Stimulated activated CD4-positive, alpha-beta T cell treated with anti-CD3 and anti-CD28 coated beads, Interleukin-4, amount 100 ng/mL, for 24 hours (primary cell): ENCODE measurements around the gene IFT43.
"Not testable (repeated sequence)": the region's sequence is repeated elsewhere in the genome, so short reads cannot be mapped to it uniquely, and the experiment has no call there.

Experiments used
- DNase-seq: peaks from one replicate; pipeline ENCODE4 v3.0.0-alpha.2; 2020

Gene IFT43

DNA sequence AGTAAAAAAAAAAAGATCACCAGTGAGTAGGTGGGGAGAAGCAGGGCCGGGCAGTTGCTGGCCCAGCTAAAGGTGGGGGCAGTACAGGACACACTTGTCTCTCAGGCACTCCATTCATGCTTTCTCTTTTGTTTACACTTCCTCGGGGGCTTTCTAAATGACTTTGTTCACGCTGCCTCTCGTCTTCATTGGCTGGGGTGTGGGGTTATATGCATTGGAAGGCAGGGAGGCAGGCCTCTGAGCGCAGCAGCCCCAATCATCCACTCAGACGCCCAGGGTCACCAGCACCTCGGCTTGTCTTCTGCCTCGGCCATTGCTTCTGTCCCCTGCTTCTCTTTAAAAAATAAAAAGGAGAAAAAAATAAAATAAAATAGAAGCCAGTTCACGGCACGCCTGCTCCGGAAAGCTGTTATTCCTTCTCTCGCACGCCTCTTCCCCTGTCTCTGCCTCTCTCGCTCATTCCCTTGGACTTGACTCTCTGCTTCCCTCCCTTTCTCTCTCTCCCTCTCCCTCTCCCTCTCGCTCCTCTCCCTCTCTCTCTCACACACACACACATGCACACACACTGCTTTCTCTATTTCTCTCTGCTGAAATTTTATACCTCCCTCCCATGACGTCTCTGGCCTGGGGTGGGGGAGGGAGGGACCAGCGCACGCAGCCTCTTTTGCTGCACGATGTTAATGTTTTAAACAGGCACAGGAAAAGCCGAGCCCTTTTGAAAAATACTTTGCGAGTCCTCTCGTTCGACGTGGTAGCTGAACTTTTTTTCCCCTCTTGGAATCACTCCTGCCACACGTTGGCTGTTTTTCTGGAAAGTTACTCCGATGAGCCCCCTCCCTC lies 3.9 kb upstream of the IFT43 start, which contains the start of gene TGFB3:
Gene TGFB3, minus strand, starts transcription at position 570 of the 840 bp plus-strand sequence. CDS start 1,102 bp downstream, outside the sequence.
- peak; percentile 47 for DNase-seq

DNA sequence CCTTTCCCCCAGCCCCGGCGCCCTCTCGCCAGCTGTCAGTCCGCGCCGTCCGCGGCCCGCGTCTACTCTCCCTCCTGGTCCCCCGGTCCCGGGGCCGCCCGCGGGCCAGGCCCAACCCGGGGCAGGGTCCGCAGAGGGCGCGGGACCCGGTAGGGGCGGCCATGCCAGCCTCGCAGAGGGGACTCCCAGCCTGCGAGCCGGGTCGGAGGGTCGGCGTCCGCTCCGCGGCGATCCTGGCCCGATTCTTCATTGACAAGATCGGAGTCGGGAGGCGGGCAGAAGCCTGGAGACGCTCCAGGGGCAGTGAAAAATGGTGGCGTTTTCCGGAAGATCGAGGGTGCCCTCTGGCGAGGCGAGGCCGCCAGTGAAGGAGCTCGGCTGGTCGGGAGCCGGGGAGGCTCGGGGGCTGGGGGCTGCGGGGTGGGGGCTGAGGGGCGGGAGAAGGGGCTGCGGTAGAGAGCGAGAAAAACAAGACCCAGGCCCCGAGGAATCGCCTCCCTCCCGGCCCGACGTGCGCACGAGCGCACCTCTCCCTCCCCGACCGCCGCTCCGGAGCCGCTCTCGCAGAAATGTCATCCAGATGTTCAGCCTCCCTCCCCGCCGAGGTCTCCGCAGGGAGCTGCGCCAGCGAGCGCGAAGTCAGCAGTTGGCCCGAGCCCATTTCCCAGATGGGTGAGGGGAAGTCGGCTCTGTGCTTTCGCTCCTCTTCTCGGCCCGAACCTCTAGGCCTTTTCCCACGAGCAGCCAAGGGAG lies 3.1 kb upstream of the IFT43 start:
- peak; percentile 80 for DNase-seq

DNA sequence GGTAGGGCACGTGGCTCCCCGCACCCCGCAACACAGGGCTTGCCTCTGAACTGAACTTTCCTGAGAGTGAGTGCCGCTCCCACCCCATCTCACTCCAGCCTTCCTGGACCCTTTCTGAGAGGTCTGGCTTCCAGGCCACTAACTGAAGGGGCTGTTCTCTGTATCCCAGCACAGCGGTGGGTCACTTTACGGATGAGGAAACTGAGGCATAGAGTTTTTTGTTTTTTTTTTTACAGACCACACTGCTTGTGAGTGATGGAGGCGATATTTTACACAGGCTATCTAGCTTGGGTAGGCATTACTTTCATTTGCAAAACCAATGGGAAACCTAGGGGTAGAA lies 2.6 kb upstream of the IFT43 start:
- DNase-seq: no peak

DNA sequence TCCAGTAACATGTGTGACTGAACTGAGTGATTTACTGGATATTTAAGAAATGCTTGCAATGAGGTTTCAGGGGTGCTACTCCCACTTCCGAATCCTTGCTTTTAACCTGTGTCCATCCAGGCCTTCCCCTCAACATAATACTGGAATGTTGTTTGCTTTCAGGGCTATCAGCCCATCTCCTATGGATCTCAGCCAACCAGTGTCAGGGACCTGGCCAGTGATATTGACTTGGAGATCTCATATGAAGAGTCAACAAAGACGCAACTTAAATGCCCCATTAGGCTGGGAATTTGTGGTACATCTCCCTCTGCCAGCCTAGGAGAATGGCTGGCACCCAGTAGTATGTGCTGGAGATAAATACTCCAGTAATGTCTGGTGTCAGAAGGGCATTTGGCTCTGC lies 889 bp upstream of the IFT43 start:
- DNase-seq: no peak

DNA sequence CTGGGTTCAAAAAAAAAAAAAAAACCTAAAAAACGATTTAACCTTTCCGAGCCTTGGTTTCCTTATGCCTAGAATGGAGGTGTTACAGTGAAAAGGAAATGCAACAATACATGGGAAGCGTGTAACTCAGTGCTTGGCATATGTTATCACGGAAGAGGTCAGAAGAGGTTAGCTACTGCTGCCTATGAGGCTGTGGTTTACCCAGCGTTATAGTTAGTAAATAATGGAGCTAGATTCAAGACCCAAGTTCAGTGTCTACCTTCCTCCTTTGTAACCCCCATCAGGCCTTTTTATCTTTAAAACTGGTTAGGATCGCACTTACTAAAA lies 839 bp downstream of the IFT43 start:
- no peak for DNase-seq

DNA sequence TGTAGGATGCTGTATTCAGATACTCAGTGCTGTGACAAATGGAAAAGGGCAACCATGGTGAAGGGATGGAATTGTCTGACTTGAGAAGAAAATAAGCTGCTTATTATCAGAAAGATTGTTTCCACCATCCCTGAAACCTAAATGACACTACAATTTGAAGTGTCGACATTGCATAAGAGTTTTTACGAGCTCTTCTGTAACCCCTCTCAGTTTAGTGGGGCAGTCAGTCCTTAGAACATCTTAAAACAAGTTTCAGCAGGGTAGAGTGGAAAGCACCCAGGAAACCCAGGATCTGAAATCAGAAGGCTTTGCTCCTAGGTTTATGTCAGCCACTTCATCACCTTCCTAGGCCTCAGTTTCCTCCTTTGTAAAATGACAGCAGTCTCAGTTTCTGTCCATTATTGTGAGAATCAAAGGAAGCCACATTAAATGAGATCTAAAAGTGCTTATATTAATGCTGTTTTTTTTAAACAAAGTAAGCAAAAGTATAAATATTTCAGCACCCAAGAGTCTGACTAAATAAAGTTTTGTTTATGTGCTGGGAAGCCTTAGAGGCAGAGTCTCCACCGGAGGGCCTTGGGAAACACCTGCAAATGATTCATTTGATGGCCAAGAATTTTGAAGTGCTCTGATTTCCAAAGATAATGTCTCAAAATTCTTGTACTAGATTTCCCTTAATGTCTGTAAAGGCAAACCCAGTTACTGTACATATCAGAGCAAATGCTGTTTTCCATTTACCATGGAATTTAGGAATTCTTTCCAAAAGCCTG lies 1.8 kb downstream of the IFT43 start:
- no peak for DNase-seq

DNA sequence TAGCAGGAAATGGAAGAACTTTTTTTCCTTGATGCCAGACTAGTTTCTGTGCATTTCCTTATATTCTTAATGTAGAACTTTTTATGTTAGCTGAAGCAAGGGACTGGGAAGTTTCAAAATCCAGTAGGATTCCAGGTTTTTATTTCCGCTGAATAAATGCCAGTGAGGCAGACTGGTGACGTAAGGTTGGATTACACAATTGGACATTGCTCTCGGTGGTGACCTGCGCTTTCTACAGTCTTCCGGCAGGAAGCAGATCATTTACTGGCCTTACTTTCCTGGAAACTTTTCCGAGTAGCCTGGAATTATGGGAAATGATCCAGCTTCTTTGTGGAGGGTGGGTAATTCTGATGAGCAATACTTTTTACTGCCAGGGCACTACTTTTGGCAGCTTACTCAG lies 3.6 kb downstream of the IFT43 start:
- no peak for DNase-seq

DNA sequence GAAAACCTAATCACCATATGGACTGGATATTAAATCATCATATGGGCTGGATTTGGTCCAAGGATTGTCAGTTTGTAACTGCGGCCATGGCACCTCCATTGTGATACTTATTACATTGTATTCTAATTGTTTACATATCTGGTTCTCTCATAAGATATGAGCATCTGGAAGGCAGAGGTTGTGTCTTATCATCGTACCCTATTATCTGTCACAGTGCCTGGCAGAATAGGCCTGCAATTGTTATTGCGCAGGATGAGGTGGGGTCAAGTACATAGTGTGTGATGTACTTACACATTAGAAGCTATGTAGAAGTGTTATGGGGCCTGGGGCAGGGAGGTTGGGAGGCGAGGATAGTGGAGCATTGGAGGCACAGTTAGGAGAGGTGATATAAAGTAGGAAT lies 4.7 kb downstream of the IFT43 start:
- no peak for DNase-seq

DNA sequence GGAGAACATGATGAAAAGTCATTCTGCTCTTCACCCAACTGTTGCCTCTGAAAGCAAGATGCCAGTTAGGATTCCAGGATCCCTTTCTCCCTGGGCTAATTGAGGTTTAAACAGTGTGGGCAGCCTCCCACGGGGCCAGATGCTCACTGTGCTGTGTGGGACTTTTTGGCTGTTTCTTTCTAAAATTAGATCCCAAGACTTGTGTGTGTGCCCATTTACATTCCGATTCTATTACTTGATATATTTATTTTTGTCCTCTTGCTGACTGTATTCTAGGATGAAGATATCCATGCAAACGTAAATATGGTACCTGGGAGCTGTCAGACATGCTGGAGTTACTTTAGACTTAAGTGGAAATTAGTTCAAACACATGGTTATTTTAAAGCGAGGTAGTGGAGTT lies 6.2 kb downstream of the IFT43 start:
- DNase-seq: no peak

DNA sequence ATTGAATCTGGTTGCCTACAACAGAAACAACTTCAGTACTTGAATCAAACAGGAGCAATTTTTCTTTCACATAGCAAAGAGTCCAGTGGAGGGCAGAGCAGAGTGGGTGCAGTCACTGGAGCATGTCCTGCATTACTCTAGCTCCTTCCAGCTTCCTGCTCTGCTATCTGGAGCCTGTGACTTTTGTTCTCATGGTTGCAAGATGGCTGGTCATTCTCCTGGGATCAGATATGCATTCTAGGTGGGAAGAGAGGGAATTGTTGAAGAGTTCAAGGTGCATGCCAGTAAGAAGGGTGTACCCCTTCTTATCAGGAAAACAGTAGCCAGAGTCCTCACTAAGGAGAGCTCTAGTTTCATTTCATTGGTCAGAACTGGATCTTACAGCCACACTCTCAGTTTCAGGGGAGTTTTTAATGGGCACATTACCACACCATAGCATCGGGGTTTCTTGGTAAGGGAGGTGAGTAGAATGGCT lies 8.0 kb downstream of the IFT43 start:
- no peak for DNase-seq

DNA sequence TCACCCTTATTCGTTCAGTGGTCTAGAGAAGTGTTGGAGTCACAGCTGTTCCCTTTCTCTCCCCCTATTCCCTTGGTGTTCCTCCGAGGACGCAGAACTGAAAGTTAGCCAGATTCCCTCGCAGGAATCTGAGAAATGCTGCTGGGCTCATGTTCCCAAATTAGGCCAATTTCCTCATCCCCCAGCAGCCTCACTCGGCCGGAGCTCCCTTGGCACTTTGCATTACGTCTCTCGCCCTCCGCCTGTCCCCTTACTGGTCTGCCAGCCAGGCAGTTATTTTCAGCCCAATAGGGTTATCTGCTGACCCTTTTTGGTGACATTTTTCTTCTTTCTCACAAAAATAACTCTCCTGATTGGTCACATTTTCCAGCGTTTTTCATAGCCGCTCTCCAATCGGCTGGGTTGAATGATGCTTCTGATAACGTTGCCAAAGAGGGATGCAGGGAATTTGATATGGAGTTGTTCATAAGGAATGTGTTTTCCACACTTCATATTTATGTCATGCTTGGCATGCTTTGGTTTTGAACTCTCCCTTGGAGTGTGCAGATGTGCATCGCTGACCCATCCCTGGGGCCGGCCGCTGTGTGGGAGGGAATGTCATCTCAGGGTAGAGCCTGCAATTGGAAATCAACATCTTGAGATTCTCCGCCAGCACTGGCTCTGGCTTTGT lies 9.9 kb downstream of the IFT43 start:
- DNase-seq: no peak

DNA sequence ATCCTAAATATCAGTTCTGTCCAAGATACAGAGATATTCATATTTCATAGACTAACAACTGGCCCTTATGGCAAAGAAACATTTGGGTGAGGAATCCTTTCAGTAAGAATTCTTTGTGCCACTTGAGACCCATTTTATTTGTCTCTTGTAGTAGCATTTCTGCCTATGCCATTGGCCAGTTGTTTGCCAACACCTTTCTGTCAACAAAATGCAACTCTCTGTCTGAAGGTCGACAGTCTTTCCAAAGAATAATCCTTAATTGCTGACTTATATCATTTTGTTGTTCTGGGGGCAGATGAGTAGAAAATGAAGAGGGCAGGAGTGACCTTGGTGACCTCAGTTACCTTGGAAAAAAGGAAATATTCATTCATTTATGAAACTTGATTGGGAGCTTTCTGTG lies 10.9 kb downstream of the IFT43 start:
- no peak for DNase-seq

DNA sequence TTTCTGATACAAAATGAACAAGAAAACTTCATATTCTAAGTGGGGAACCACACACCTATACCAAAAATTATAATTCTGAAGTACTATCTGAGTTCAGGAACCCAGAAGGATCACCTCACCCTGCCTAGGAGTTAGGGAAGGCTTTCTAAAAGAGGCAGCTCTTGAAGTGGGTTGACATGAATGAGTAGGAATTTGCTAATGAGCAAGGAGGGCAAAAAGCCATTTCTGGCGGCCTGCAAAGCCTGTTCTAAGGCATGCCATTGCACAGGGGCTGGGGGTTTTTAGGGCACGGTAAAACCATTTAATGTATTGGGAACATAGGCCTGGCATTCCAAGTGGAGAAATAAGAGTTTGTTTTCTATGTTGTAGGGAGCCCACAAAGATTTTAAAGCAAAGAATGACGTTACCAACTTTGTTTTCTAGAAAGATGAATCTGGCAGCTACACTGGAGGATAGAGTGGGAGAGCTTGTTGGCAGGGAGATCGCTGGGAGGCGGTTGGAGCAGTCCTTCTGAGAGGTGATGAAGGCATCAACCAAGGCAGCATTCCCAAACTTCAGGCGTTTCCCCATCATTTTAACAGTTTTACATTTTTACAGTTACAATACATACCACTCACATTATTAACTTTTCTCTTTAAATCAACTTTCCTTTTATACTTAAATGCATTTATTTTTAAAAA lies 14.1 kb downstream of the IFT43 start:
- DNase-seq: no peak

DNA sequence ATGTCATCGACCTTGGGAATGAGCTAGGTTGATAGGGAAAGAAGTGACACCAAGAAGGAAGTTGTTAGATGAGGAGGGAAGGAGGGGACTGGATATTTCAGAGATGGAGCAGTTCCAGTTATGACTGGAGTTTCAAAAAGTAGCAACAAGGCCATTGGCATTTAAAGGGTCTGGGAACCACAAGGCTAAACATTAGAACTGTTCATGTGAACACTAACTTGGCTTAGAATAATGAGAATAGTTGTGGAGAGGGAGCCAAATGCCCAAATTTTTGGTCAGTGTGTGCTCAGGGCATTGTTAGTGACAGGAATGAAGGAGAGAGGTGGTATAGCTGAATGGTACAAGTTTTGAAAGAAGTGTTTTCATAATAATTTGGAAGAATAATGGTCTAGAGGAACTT lies 16.8 kb downstream of the IFT43 start:
- no peak for DNase-seq

DNA sequence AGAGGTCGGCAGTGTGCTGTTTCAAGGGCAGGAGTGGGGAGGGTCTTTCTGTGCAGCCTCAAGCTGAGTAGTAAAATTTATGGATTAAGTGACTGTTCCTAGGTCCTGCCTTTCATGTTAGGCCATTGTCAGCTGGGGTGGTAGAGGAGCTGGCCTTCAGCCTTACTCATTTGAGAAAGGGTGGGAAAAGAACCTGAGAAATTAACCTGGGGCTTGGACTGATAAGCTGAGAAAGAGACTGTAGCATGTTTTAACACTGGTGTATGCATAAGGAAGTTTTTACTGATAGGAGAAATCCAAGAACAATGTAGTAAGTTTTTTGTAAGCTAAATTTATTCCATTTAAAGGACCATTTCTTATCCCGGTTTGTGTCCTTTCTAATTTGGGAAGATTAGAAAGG lies 20.7 kb downstream of the IFT43 start:
- no peak for DNase-seq

DNA sequence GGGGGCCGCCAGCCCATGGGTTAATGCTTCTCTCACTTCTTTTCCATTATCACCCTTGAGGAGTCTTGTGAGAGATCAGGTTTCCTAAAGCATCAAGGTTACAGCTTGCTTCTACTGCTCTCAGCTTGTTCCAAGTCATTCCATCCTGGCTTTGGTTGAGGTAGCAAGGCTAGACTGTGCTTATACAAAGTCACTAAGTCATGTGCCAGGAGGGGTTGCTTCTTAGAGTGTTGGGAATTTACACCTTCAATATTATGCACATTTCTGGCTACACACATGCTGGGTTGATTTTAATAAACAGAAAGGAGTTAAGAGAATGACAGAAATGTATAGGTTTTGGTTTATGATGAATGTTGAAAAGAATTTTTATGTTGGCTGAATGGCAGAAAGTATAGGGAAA lies 21.8 kb downstream of the IFT43 start:
- DNase-seq: no peak

DNA sequence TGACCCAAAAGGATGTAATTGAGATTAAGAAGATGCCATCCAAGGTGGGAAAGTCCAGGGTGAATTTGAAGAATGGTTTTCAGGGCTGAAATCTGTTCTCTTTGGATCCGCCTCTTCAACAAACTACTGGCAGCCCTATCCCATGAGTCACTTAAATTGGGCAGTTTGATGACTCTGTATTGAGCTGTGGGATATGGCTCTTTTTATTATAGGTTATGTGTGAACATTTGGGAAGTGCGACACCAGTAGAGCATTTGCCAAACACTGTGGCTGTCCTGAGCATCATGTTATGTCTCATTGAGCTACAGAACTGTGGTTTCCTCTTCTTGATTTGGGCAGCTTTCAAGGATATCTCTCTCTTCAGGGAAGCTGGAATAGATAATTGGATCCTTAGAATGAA lies 22.3 kb downstream of the IFT43 start:
- no peak for DNase-seq

DNA sequence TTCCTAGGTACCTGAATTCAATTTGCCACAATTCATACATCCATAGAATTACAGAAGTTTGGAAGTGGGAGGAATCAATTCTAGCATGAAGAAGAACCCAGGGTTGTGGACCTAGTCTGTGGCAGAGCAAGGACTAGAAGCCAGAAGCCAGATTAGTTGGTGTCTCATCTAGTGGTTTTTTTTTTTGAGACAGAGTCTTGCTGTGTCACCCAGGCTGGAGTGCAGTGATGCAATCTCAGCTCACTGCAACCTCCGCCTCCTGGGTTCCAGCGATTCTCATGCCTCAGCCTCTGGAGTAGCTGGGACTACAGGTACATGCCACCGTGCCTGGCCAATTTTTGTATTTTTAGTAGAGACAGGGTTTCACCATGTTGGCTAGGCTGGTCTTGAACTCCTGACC lies 24.1 kb downstream of the IFT43 start:
- not testable (repeated sequence) for DNase-seq

DNA sequence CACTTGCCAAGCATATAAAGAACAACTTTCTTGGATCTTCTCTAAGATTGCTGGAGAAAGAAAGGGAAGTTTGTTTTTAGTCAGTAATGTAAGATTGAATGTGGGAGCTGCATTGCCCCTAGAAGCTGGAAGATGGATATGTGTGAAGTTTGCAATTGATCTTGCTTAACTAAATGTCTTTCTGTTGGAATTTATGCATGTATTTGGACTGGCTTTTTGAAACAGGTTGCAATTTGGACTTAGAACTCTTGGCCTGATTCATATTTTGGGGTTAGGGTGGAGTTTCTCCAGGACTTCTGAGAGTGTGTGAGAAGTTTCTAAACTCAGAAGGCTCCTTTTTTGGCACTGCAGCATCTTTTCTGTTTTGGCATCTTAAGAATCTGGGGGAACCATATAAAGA lies 26.4 kb downstream of the IFT43 start:
- no peak for DNase-seq

DNA sequence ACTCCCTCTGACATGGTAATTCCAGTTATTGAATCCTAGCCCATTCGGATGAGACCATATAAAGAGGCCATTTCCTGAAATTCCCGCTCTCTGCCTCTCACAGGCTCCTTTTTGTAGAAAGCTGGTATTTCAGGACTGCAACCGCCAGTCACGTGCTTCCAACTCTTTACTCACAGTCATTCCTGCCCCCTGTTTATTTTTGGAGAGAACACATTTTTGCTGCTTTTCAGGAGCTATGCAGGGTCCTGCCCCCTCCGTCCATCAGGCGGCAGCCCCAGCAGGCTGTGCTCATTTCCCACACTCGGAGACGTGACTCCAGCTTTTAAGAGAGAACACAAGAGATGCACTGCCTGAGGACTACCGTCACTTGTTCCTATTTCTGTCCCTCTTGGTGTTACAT lies 26.8 kb downstream of the IFT43 start:
- no peak for DNase-seq

DNA sequence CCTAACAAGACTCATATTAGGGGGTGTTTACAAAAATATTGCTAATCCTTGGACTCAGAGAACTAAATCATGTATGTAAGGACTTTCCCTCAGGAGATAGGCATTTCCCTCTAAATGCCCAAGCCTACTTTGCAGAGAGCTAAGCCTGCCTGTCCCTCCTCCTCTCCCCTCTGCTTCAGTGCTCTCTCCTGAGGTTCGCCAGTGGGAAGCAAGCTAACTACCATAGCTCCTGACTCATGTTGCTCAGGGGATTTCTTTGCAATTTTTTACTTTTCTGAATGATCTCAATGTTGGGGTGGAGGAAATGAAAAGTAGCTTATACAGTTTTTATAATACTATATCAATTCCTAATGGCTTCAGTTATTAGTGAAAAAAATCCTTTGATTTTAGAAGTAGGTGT lies 29.6 kb downstream of the IFT43 start:
- no peak for DNase-seq

DNA sequence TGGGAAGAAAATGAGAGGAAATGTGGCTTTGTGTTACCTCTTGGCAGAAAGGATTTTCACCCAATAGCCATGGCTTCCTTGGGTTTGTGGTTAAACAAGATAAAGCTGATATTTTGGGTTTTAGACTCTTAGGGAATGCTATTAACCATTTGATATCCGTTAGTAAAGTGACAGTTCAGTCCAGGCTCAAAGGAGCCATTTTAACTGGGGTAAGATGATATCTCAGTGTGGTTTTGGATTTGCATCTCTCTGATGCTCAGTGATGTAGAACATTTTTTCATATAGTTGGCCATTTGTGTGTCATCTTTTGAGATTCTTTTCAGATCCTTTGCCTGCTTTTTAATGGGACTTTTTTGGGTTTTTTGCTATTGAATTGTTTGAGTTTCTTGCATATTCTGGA lies 30.1 kb downstream of the IFT43 start:
- no peak for DNase-seq

DNA sequence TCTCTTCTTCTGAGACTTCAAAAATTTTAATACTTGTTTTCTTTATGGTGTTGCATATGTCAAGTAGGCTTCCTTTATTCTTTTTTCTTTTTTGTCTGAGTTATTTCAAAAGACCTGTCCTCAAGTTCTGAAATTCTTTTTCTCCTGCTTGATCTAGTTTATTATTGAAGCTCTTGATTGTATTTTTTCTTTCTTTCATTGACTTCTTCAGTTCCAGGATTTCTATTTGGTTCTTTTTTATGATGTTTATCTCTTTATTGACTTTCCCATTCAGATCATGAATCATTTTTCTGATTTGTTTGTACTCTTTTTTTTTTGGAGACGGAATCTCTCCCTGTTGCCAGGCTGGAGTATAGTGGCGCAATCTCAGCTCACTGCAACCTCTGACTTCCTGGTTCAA lies 34.1 kb downstream of the IFT43 start:
- no peak for DNase-seq
